Measurements from ENCODE around the gene TLE2. TPM values are rescaled to one million over a fixed set of nuclear protein-coding genes. Genes with fewer than 3 reads are reported as not detected.

TLE2 gene
- polyA plus RNA-seq, 2 of the 4 experiments (the other 2 are of a cell fraction), result 2.1 to 2.6 TPM

DNA sequence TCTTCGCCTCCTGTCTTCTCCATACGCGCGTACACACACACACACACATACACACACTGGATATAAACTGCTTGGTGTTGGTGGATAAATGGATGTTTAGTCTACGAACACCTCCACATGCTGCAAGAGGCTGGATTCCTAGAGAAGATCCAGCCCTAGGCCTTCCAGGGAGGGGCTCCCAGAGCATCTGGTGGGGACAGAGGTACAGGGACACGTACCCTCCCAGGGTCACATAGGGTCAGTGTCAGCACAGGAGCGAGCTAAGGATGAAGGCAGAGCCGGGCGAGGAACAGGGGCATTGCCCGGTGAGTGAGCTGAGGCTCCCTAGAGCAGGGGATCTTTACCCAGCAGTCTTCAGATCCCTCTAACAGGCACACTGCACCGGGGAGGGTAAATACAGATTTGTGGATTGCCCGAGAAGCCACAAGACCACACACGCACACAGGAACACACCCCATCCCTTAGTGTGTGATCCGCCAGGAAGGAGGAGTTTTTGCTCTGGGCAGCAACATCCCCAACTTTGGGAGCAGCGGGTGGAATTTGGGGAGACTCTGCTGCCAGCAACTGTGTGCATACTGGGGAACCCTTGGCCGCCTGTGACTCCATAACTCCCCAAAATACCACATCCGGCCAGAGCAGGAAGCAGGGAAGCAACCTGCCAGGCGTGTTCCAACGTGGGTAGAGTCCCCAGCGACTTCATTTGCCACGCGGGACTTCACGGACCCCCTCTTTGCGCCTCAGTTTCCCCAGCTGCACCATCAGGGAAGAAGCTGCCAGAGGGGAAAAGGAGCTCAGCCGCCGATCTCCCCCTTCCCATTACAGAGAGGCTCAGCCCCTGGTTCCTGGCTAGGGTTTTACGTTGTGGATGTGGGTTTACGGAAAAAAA is 5.8 kb upstream of the TLE2 start:
- no peak for ATAC-seq
- FAIRE-seq, result no peak
- peaks cover 12% of the 10 kb centered on the region for H3K4me1 ChIP-seq
- peak overlapping the region; percentile 98 for H3K4me2 ChIP-seq
- ChIA-PET POLR2A (interaction anchor here (1.2 to 2.3 kb wide), 5 partner anchors 19 to 559 kb away, joined by 6 to 22 read pairs (median 9); partner anchors contain the start of genes GADD45B and TLE6), CTCF (interaction anchor here (0.6 to 2.7 kb wide), 11 partner anchors 8 to 563 kb away, joined by 3 to 10 read pairs (median 5); partner anchors contain the start of gene TLE6)
- H3K9me3 ChIP-seq, result no peaks in the 10 kb centered on the region
- no peak for DNase-seq (ENCODE audit: low read depth in 1 of 2, low spot score in 1 of 2)
- WGBS (ENCODE audit: missing lambda C conversion rate), result 49% methylated on average over 19 of the region's 28 CpGs
- H3K4me3 ChIP-seq, result peak overlapping the region; percentile 55
- TF ChIP-seq, protein P1, sequence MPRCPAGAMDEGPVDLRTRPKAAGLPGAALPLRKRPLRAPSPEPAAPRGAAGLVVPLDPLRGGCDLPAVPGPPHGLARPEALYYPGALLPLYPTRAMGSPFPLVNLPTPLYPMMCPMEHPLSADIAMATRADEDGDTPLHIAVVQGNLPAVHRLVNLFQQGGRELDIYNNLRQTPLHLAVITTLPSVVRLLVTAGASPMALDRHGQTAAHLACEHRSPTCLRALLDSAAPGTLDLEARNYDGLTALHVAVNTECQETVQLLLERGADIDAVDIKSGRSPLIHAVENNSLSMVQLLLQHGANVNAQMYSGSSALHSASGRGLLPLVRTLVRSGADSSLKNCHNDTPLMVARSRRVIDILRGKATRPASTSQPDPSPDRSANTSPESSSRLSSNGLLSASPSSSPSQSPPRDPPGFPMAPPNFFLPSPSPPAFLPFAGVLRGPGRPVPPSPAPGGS (IDR thresholded peaks at IDR 0.05), result 0 out of 3 replicates have a peak, but pooled peaks have one; percentile 9
- TF ChIP-seq FOSB (CRISPR knock-in tag; IDR thresholded peaks at IDR 0.05), result no peak
- peak overlapping the region; percentile 87 to 94 for H3K27ac ChIP-seq

DNA sequence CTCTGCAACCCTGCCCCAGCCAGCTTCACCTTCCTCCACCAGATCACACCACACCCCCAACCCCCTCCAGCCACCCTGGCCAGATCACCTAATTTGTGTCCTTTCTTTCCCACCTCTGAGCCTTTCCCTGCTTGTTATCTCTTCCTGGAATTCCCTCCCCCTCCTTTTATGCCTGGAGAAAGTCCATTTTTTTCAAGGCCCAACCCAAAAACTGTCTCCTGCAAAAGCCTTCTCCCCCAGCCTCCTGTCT is 5.3 kb upstream of the TLE2 start:
- H3K4me1 ChIP-seq, result peaks cover 12% of the 10 kb centered on the region
- H3K9me3 ChIP-seq, result no peaks in the 10 kb centered on the region

DNA sequence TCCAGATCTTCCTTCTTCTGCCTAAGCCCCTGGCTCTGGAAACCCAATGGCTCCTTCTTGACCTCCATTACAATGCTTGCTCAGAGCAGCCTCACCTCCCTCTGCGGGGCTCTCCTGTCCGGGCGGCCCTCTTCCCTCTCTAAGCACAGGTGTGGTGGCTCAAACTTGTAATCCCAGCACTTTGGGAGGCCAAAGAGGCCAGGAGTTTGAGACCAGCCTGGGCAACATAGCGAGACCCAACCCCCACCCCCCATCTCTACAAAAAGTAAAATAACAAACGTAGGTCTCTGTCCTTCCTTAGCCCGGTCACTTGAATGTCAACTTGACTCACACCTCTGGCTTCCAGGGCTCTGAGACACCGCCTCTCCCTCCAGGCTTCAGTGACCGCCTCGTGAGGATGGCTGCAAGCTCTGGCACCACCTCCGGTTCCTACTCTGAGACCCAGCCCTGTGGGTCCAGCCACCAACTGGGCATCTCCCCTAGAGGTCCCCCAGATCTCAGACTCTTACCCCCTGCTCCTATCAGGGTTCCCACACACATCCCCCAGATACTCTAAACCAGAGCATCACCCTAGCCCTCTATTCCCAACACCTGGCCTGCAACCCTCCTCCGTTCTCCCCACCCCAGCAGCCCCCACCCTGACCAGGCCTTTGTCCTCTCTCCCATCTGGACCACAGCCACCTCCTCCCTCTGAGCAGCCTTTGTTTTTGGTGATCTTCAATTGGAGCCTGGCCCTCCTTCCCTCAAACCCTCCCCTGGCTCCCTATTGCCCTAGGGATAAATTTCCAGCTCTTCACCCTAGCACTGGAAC is 4.7 kb upstream of the TLE2 start:
- WGBS (ENCODE audit: missing lambda C conversion rate), result 65% methylated on average over 10 of the region's 11 CpGs
- no peak for DNase-seq (ENCODE audit: low read depth in 1 of 2, low spot score in 1 of 2)
- Histone ChIP-seq H3K4me3 (no peak overlapping the region), H3K4me2 (peak overlapping the region; percentile 98; the same call in 1 of the 3 replicates), H3K9me3 (no peaks in the 10 kb centered on the region), H3K27ac (peak overlapping the region in 1 of 2 experiments; percentile 94; a peak in 2 of 6 replicates), H3K4me1 (peaks cover 12% of the 10 kb centered on the region)
- no peak for FAIRE-seq
- ChIA-PET POLR2A (no interaction called here), CTCF (no interaction called here)
- TF ChIP-seq, protein P2, sequence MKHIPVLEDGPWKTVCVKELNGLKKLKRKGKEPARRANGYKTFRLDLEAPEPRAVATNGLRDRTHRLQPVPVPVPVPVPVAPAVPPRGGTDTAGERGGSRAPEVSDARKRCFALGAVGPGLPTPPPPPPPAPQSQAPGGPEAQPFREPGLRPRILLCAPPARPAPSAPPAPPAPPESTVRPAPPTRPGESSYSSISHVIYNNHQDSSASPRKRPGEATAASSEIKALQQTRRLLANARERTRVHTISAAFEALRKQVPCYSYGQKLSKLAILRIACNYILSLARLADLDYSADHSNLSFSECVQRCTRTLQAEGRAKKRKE (CRISPR knock-in tag; IDR thresholded peaks at IDR 0.05; ENCODE audit: low read depth), result no peak
- no peak for ATAC-seq

More for the DNA sequence above, 5.3 kb upstream of the TLE2 start:
- FAIRE-seq, result no peak
- no peak for DNase-seq (ENCODE audit: low read depth in 1 of 2, low spot score in 1 of 2)
- ATAC-seq, result no peak
- H3K4me2 ChIP-seq, result peak overlapping the region; percentile 98; the same call in 2 of the 3 replicates
- no peak for TF ChIP-seq SREBF2 (IDR thresholded peaks at IDR 0.05)
- no peak for TF ChIP-seq POLR2AphosphoS2 (conservative IDR thresholded peaks at IDR 0.05; ENCODE audit: low read length)
- TF ChIP-seq MYC (IDR thresholded peaks at IDR 0.05; ENCODE audit: borderline replicate concordance, low read length), result no peak
- TF ChIP-seq, protein P3, sequence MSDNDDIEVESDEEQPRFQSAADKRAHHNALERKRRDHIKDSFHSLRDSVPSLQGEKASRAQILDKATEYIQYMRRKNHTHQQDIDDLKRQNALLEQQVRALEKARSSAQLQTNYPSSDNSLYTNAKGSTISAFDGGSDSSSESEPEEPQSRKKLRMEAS (IDR thresholded peaks at IDR 0.05), result no peak
- no peak for TF ChIP-seq GATA3 (IDR thresholded peaks at IDR 0.05; ENCODE audit: borderline replicate concordance)
- no peak for TF ChIP-seq ZC3H11A (IDR thresholded peaks at IDR 0.05)
- no peak for TF ChIP-seq FOSL2 (IDR thresholded peaks at IDR 0.05)
- no peak for TF ChIP-seq FOSL2 (CRISPR knock-in tag; IDR thresholded peaks at IDR 0.05)
- TF ChIP-seq BHLHE40 (IDR thresholded peaks at IDR 0.05; ENCODE audit: low read depth, low read length), result no peak
- TF ChIP-seq, protein P4, sequence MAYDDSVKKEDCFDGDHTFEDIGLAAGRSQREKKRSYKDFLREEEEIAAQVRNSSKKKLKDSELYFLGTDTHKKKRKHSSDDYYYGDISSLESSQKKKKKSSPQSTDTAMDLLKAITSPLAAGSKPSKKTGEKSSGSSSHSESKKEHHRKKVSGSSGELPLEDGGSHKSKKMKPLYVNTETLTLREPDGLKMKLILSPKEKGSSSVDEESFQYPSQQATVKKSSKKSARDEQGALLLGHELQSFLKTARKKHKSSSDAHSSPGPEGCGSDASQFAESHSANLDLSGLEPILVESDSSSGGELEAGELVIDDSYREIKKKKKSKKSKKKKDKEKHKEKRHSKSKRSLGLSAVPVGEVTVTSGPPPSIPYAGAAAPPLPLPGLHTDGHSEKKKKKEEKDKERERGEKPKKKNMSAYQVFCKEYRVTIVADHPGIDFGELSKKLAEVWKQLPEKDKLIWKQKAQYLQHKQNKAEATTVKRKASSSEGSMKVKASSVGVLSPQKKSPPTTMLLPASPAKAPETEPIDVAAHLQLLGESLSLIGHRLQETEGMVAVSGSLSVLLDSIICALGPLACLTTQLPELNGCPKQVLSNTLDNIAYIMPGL (CRISPR knock-in tag; IDR thresholded peaks at IDR 0.05; ENCODE audit: borderline replicate concordance), result no peak
- TF ChIP-seq, protein P1 (IDR thresholded peaks at IDR 0.05), result no peak
- TF ChIP-seq ZSCAN20 (CRISPR knock-in tag; IDR thresholded peaks at IDR 0.05), result no peak
- ChIA-PET CTCF (no interaction called here), POLR2A (no interaction called here)
- peak overlapping the region; percentile 87 to 94; a peak in 4 of 6 replicates for H3K27ac ChIP-seq
- no peak overlapping the region for H3K4me3 ChIP-seq

Data from A549 (cell line).